OCI-M1 (cell line): Measurements from ENCODE around the gene IMPACT.

Source experiments
- DNase-seq: peaks from one replicate; lab custom pipeline; 2025; lab: John Stamatoyannopoulos, UW

Gene IMPACT

DNA sequence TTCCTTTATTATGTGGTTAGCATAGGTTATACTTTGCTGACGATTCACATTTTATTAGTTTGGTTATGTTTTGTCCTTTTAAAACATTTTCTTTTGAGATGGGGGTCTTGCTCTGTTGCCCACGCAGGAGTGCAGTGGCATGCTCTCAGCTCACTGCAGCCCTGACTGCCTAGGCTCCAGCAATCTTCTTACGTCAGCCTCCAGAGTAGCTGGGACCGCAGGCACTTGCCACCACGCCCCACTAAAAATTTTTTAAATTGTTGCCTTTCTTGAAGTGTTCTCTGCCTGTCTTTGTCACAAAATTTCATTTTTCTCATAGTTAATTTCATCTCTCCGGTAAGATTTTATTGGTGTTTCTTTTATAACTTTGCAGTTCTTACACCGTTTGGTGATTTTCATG is 52.9 kb downstream of the IMPACT start:
- no peak for DNase-seq

DNA sequence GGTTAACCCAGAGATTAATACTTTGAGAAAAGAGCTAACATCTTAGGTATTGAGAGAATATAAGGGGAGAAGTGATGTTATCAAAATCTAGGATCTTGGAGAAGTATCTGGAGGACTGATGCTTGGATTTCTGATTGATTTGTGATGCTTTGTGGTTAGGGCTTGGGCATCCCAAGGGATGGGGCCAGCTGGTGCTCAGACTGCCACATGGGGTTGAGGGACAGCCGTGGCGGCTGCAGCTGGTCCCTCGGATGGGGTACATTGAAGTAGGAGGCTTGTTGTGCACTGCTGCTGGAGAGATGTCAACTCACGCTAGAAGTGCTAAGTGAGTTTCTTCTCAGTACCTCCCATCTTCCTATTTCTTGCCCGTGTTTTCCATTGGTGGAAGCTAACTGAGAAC is 56.4 kb downstream of the IMPACT start:
- no peak for DNase-seq

DNA sequence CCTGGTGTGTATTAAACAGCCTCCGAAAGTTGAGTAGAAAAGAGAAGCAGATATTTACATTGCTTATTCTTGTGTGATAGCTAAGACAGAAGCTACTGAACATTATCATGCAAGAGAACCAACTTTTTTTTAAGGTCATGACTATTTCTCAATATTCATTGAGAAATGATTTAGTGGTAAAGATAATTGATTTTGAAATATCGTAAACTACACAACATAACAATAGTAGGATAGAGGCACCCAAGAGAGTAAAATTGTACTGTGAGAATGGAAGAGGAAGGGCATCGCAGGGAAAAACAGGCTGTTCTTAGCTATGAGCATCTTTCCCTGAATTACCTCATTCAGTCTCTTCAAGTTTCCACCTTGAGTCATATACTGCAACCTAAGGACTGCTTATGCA is 59.2 kb downstream of the IMPACT start:
- DNase-seq = no peak

DNA sequence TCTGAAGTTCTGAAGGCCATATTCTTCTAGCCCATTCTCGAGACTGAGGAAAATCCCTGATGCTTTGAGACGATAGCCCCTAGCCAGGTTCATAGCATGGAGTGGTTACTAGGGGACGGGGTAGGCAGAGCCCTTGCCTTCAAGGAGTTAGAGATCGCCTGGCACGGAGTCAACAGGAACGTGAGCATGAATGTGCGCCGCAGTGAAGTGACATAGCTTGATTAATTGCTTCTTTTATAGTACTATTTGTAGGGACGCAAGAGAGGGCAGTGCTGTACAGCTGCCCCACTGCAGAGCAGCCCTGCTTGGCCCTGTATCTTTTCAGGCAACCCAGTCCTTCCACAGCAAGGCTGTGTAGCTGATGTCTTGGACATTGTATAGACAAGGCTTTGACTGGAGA is 60.2 kb downstream of the IMPACT start:
- DNase-seq = no peak

DNA sequence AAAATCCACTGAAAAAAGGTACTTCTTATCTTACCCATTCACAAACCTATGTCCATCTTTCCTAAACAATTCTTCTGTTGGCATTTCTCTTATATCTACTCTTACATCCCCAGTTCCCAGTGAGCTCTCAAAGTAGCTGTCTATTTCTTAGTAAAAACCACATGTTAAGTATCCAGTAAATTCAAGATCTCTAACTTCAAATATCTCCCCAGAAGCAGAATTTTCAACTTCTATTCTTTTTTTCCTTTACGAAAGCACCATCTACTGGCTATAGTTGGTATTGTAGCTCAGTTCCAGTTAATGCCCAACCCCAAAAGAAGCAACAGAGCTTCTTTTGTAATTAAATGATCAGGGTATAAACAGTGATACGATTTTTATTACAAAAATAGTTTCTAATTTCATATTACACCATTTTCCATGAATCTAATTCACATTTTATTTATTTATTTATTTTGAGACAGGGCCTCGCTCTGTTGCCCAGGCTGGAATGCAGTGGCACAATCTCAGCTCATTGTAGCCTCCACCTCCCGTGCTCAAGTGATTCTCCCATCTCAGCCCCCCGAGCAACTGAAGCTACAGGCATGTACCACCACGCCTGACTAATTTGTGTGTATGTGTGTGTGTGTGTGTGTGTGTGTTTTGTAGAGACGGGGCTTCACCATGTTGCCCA is 62.5 kb downstream of the IMPACT start:
- DNase-seq = peak; percentile 91

DNA sequence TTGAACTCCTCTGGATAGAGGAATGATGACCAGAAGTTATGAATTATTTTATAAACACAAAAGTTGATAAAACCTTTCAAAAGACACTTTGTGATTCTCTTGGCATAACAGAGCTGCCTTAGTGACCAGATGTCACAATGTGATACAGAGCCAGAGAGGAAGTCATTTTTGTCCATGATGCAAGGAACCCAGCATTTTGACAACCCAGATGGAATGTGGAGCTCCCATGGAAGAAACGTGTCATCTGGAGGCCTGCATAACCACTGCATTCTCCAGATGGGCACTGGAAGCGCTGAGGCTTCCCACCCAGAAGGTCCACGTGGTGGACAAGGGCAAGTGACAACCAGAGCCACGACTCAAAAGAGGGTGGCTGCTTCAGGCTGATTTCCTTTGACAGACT is 64.1 kb downstream of the IMPACT start:
- peak; percentile 60 for DNase-seq

DNA sequence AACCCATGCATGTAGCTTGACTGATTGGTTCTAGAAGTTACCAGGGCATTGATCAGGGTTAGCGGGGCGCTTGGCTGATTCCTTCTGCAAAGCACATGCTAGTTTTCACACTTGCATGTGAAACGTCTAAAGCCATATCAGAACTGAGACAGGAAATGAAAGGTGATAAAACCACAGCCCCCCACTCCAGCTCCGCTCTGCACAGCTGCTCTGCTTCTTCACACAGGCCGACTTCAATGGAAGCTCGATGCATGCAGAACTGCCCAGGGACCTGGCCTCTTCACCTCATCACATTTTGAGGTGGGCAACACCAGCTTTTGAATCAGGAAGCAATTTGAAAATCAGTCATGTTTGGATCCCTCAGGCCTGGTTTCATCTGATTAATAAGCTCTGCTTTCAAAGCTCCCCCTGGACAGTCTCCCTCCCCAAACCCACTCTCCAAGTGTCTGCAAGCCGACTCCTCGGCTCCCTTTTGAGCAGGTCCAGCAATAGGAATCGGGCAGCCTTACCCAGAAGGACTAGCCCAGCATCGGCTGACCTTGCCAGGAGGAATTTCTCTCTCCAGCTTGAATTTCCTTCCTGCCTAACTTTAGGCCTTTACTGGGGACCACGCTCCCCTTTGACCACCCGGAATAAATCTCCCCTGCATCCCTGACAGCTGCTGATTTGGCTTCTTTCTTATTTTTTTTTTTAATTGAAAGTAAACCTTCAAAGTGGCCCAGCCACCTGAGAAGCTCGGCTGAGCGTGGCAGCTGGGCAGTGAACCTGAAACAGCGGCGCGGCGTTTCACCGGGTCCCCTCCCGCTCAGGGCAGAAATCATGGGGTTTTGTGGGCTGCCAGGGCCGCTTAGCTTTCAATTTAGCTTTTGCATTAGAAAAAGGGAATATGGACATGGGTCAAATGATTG is 65.7 kb downstream of the IMPACT start:
- DNase-seq = no peak

DNA sequence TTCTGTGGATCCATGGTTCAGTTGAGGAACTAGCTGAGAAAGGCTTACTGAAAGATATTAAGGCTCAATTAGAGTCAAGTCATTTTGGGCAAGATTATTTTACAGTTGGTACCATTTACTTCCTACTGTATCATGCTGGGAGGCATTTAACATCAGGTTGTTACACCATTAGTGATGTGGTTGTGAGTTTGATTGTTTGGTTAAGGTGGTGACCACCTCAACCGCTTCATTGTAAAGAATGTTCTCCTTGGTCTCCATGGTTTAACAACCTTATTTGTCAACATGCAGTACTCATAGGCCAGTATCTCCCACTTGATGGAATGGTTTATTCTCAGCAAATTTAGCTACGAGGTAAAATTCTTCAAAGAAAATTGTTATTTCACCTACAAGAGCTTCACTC is 68.1 kb downstream of the IMPACT start:
- no peak for DNase-seq

DNA sequence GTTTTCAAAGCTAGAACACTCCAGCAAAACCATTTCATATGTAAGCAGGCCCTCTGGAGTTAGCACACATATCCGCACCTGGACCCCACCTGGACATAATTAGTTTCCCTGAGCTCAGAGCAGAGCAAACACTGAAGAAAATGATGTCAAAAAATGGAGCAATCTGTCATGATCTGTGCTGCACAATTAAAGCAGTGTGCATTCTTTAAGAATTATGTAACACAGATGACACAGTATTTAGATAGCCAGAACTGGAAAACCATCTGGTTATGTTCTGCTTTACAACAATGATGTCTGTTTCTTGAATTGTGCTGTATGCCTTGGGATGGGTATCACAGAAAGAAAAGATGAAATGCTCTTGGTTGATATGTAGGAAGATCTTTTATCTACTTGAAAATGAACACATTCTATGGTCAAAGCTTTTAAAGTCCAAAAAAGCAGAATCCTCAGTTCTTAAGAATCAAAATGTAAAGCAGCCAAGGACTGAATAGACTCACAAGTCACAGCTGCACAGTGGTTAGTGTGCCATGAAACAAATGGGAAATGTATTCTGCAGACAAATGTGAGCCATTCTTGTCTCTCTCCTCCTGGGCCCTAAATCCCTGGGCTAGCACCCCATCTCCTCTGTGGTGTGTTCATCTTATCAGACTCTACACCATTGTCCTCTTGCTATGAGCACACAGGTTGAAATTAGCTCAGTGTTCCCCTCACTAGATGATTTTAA is 70.7 kb downstream of the IMPACT start:
- DNase-seq = no peak

DNA sequence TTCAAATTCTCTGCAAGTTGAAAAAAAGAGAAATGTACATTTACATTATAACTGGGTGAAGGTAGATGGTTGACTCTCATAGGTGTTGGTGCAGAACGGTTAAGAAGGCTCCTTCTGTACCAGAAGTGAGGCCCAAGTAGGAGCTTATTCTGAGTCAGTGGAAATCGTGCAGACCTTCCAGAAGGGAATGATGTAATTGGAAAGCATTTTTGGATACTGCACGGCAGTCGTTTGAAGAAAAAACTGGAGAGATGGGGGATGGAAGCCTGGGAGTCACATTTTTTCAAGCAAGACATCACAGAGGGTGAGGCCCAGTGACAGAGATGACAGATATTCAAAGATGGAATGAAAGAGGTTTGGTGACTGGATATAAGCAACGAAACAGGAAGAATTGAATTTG is 73.3 kb downstream of the IMPACT start:
- no peak for DNase-seq

DNA sequence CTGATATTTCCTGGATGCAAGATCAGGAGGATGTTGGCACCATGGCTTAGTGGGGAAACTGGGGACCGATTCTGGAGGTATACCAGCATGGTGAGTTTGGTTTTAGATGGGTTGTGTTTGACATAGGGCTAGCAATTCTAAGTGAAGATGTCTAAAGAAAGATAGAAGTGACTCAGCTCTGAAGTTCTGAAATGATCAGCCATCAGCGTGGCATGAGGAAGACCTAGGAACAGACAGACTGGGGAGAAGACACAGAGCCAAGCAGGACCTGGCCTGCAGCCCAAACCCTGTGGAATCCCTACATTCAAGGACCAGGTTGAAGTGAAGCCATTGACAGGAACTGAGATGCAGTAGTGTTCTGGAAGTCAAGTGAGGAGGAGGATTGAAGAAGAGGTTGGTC is 73.7 kb downstream of the IMPACT start:
- no peak for DNase-seq

DNA sequence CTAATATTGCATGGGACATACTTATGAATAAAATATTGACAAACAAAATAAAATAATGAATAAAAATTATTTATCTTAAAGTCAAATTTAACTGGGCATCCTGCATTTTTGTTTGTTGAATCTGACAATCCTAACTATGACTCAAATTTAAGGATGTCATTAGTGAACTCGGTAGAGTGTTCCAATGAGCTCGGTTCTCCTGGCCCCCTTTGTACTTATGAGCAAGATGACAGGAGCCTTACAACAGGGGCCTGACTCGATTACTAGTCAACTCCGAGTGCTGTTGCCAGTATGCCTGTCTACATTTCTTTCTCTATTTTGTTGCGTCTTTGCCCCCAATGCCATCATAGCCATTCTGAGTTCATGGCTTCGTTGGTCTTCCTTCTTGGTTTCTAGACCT is 74.3 kb downstream of the IMPACT start:
- no peak for DNase-seq

DNA sequence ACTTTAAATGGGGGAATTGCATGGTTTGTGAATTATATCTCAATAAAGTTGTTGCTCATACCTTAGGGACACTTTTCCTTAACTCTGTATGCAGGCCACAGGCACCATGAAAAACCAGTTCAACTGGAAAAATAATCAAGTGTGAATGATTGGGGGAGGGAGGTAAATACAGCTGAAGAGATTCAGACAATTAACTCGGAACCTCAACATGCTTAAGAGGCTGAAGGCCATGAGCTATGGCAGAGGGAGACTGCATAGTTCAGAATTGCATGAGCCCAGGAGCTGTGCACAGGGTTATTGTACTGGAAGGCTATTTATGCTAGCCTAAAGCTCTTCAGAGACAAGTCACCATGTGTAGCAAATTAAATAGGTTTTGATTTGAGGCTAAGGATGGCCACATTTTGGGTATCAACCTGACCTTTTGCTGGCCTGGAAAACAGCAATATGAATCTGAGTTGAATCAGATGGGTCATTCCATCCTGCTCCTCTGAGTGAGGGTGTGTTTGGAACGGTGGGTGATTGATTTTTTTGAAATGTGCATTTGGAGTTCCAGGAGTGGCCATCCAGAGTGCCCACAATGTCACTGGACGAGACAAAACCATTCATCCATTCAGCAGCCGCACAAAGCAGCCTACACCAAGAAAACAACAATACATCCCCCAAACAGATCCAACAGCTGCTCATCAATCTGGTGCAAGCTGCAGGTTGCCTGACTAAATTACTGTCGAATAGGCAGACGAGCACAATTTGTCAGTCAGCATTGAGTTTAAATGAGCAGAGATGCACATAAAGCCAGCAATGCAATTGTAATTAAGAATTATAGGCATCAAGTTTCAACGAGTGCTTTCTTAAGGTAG is 76.4 kb downstream of the IMPACT start:
- DNase-seq = no peak
